Pancreas (tissue), 10 donors: ENCODE results near the gene RHOT2. TPM values are rescaled to one million over a fixed set of nuclear protein-coding genes. Genes with fewer than 3 reads are reported as not detected.

Source experiments
- ATAC-seq, 4 donors: fragments of 200-7000 bp; cut with Tn5 transposase; one replicate each; pipeline versions ENCODE4 v1.8.0 to v1.9.1; 2020; ENCODE audit warnings: mild to moderate bottlenecking in 4 of 4, moderate library complexity in 4 of 4
- DNase-seq, 6 donors: peaks; one replicate each; pipeline ENCODE4 v3.0.0-alpha.2; 2020
- FAIRE-seq: peaks from 2 replicates; lab custom pipeline; 2012; peaks lifted over from hg19 to GRCh38; lab: Jason Lieb, UNC
- H3K27ac ChIP-seq, 4 donors: fragments of 200-600 bp; sonication (generic); 1 replicate in 3 of 4; 2 replicates in 1 of 4; pipeline versions ENCODE4 v1.5.0 to v1.8.0; 2020
- H3K27me3 ChIP-seq, 4 donors: fragments of 200-600 bp; one replicate each; pipeline ENCODE4 v1.8.0; 2021
- H3K36me3 ChIP-seq, 3 donors: fragments of 200-600 bp; sonication (generic) in 1 of 3; one replicate each; pipeline versions ENCODE4 v1.5.0 to v1.8.0; 2020 to 2021
- H3K4me1 ChIP-seq, 3 donors: fragments of 200-600 bp; one replicate each; pipeline ENCODE4 v1.8.0; 2021
- H3K4me3 ChIP-seq, 4 donors: fragments of 200-600 bp; sonication (generic) in 2 of 4; one replicate each; pipeline versions ENCODE4 v1.5.0 to v1.8.0; 2020 to 2021
- H3K9me3 ChIP-seq, 4 donors: fragments of 200-600 bp; one replicate each; pipeline ENCODE4 v1.8.0; 2021
- WGBS, 2 donors: extraction: QIAGEN DNeasy Blood & Tissue Kit; methylation state at CpG; one replicate each; pipeline ENCODE4 v1.1.7; 2013; 5-methylcytosine and 5-hydroxymethylcytosine counted together
- intact Hi-C, 3 donors: fragments of 100-400 bp; cut with DNase I; formaldehyde crosslinking; loops; one replicate each; pipeline versions ENCODE4 v1.11.1 to v1.14.2; 2022
- polyA plus RNA-seq, 2 donors: library from polyadenylated mRNA; stranded (reverse); fragments of 200-250 nt; gene quantifications; one replicate each; pipeline ENCODE4 v1.2.3, GENCODE V29; 2013
- total RNA-seq, 6 donors: library from RNA; stranded (reverse); fragmentation: NEBNext Ultra II Directional in 4 of 6; extraction: Animal tissue kit (Norgen Biotek cat#: 25700) in 4 of 6; gene quantifications; one replicate each; pipeline versions ENCODE4 v1.2.1 to v1.2.4, GENCODE V29; 2021 to 2023
- TF ChIP-seq, protein P1 (sequence below), 4 donors: fragments of 200-600 bp; sonication (generic) in 3 of 4; IDR thresholded peaks; one replicate each; pipeline versions ENCODE4 v1.5.0 to v1.8.0; 2021; ENCODE audit warnings: antibody characterized with exemption in 4 of 4
- donor health status: healthy with polysubstance abuse.
- donor health status: DM: no; HTN: no; CAD: no; lungs with moderate emphysema.
- donor health status: DM: no; HTN: no; CAD: no.
- donor health status: control.
- donor health status: control.
- donor health status: Bipolar disorder and iron deficiency.
- donor health status: DM: yes; HTN: yes; CAD: no.
- donor health status: DM: no; HTN: no; CAD: no.
- donor health status: DM: no; HTN: no; CAD: no.
- donor health status: DM: yes; HTN: yes; CAD: no.

RHOT2 gene
- total and polyA plus RNA-seq, 8 donors: 33.5 to 265 (median 48.8) TPM

DNA sequence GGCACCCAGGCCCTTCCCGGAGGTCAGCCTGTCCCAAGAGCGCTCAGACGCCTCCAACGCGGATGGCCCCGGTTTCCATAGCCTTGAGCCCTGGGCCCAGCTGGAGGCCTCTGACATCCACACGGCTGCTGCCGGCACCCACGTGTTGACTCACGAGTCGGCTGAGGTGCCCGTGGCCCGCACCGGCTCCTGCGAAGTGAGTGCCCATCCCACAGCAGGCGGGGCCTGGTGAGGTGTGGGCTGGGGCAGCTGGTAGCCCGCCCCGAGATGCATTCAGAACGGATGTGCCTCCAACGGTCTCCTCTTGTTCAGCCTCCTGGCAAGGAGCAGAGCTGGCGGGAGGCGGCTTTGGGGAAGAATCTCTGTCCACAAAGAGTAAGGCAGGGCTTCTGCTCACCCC lies 16.1 kb upstream of the RHOT2 start:
- ATAC-seq (no peak), FAIRE-seq (no peak), DNase-seq (peak in 1 of 6 donors; percentile 81)
- TF ChIP-seq, protein P1, sequence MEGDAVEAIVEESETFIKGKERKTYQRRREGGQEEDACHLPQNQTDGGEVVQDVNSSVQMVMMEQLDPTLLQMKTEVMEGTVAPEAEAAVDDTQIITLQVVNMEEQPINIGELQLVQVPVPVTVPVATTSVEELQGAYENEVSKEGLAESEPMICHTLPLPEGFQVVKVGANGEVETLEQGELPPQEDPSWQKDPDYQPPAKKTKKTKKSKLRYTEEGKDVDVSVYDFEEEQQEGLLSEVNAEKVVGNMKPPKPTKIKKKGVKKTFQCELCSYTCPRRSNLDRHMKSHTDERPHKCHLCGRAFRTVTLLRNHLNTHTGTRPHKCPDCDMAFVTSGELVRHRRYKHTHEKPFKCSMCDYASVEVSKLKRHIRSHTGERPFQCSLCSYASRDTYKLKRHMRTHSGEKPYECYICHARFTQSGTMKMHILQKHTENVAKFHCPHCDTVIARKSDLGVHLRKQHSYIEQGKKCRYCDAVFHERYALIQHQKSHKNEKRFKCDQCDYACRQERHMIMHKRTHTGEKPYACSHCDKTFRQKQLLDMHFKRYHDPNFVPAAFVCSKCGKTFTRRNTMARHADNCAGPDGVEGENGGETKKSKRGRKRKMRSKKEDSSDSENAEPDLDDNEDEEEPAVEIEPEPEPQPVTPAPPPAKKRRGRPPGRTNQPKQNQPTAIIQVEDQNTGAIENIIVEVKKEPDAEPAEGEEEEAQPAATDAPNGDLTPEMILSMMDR (IDR thresholded peaks at IDR 0.05): no peak
- H3K4me3 ChIP-seq: no peak overlapping the region
- H3K4me1 ChIP-seq: peaks cover 12 to 21% (median 20%) of the 10 kb centered on the region in 3 donors
- peaks cover 0 to 12% (median 0%) of the 10 kb centered on the region in 3 donors for H3K36me3 ChIP-seq
- H3K27ac ChIP-seq: no peak overlapping the region
- no peaks in the 10 kb centered on the region for H3K27me3 ChIP-seq
- H3K9me3 ChIP-seq: no peaks in the 10 kb centered on the region
- 92 to 95% methylated on average over 22 of the region's 22 CpGs for WGBS, 2 donors
- intact Hi-C loops: loop anchor here in 1 of 3 donors (10.0 kb wide), 1 partner anchor 267 kb away; the partner anchor contains the start of gene PGAP6

DNA sequence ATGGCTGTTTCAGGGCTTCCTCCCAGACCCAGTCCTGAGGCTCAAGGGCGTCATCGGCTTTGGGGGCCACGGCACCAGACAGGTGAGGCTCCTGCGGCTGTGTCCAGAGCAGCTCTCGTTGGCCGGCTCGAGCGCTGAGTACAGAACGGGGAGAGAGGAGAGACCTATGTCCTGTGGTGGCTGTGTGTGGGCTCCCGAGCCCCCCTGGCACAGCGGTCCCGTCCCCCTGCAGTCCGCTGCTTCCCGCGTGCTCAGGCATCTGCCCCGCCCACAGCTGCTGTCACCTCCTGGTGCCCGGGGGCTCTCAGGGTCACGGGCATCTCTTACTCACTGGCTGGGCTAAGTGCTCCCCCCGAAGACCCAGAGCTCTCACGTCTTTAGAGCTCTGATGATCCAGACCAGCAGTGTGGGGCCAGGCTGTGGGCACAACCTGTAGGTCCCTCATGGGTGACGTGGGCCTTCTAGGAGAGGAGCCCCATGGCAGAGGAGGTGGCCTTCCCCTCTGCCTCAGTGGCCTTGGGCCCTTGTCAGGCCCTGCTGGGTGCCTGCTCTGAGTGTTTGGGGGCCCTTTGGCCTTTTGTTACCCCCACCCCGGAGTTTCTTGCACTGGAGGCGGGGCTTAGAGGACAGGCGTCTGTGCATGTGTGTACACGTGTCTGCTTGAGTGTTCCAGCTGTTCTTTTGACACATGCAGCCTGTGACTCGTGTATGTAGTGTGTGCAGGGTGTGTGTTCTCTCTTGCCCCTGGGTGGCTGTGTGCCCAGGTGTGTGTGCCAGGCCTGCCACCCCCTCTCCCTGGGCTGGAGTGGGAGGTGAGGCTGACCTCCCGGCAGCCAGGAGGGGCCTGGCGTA lies 15.3 kb upstream of the RHOT2 start:
- no peak overlapping the region for H3K4me3 ChIP-seq
- TF ChIP-seq, protein P1 (IDR thresholded peaks at IDR 0.05): no peak
- H3K9me3 ChIP-seq: no peaks in the 10 kb centered on the region
- DNase-seq (no peak), FAIRE-seq (no peak), ATAC-seq (no peak)
- H3K27me3 ChIP-seq: no peaks in the 10 kb centered on the region
- H3K27ac ChIP-seq: no peak overlapping the region
- H3K4me1 ChIP-seq: peaks cover 9 to 18% (median 11%) of the 10 kb centered on the region in 3 donors
- intact Hi-C loops: loop anchor here in 1 of 3 donors (10.0 kb wide), 1 partner anchor 268 kb away; the partner anchor contains the start of gene PGAP6
- WGBS, 2 donors: 88 to 91% methylated on average over 25 to 28 of the region's 28 CpGs
- H3K36me3 ChIP-seq: peaks cover 0 to 12% (median 0%) of the 10 kb centered on the region in 3 donors

DNA sequence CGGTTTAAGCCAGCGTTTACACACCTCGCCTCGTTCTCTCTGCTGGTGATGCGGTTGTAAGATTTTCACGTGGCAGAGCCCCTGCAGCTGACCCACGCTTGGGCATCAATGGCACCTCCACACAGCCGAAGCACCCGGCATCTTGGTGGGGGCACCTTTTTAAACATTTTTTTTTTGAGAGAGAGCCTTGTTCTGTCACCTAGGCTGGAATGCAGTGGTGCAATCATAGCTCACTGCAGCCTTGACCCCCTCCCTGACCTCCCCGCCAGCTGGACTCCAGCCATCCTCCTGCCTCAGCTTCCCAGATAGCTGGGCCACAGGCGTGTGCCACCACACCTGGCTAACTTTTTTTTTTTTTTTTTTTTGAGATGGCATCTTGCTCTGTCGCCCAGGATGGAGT lies 13.9 kb upstream of the RHOT2 start:
- DNase-seq: no peak
- 86 to 88% methylated on average over 12 of the region's 12 CpGs for WGBS, 2 donors
- H3K36me3 ChIP-seq: peaks cover 0 to 12% (median 0%) of the 10 kb centered on the region in 3 donors
- peaks cover 0 to 6% (median 0%) of the 10 kb centered on the region in 3 donors for H3K4me1 ChIP-seq
- no peak for ATAC-seq
- H3K27ac ChIP-seq: no peak overlapping the region
- H3K9me3 ChIP-seq: no peaks in the 10 kb centered on the region
- H3K27me3 ChIP-seq: no peaks in the 10 kb centered on the region
- H3K4me3 ChIP-seq: no peak overlapping the region
- no peak for FAIRE-seq
- intact Hi-C loops: loop anchor here in 1 of 3 donors (10.0 kb wide), 1 partner anchor 269 kb away; the partner anchor contains the start of gene PGAP6
- TF ChIP-seq, protein P1 (IDR thresholded peaks at IDR 0.05): no peak

DNA sequence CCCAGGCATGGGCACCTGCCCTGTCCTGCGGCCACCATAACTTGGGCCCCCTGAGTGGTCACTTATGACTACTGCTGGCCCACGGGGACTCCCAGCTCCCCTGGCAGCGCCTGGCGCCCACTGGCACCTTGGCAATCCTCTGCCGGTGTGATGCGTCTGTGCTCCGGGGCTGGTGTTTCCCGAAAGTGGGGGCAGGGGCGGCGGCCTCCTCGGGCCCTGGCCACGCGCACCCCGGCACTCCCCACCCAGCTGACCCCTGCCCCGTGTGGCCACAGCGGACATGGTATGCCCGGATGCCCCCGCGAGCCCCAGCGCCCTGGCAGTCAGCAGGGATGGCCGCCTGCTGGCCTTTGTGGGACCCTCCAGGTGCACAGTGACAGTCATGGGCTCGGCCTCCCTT lies 10.4 kb upstream of the RHOT2 start:
- intact Hi-C loops: loop anchor here in 1 of 3 donors (10.0 kb wide), 1 partner anchor 273 kb away; the partner anchor contains the start of gene PGAP6

More for the DNA sequence above, 10.4 kb upstream of the RHOT2 start:
- H3K4me3 ChIP-seq: no peak overlapping the region
- TF ChIP-seq, protein P1 (IDR thresholded peaks at IDR 0.05): no peak
- WGBS, 2 donors: 96 to 97% methylated on average over 19 to 22 of the region's 22 CpGs
- no peak overlapping the region for H3K27ac ChIP-seq
- no peaks in the 10 kb centered on the region for H3K9me3 ChIP-seq
- no peak for FAIRE-seq
- no peaks in the 10 kb centered on the region for H3K27me3 ChIP-seq
- H3K36me3 ChIP-seq: peaks cover 0 to 12% (median 0%) of the 10 kb centered on the region in 3 donors
- peaks cover 5 to 7% (median 5%) of the 10 kb centered on the region in 3 donors for H3K4me1 ChIP-seq
- DNase-seq: no peak
- ATAC-seq: no peak
